Measurements from ENCODE around the gene VGLL3. TPM values are rescaled to one million over a fixed set of nuclear protein-coding genes. Genes with fewer than 3 reads are reported as not detected.
A peak's percentile ranks its signal among the peaks of the same experiment; 100 is the strongest.

The VGLL3 gene
- total and polyA plus RNA-seq, 3 donors from 2014 or later = 8.3 to 27.6 (median 14.3) TPM

- Histone ChIP-seq H3K27me3 (no peaks in the 10 kb centered on the region), H3K4me1 (no peaks in the 10 kb centered on the region), H3K36me3 (ENCODE audit: low read depth, missing control alignments) (no peaks in the 10 kb centered on the region), H3K4me3 (no peak overlapping the region), H3K9me3 (no peaks in the 10 kb centered on the region), H3K27ac (no peak overlapping the region)
- WGBS, 2 donors = 77 to 91% methylated on average over 1 of the region's 1 CpG
- no peak for DNase-seq
- TF ChIP-seq CTCF (IDR thresholded peaks at IDR 0.05) (no peak), POLR2A (IDR thresholded peaks at IDR 0.05) (no peak)
- intact Hi-C loops (cut with DNase I; ENCODE audit: low total_unique reads) = no loop called here
These were observed 32.4 kb downstream of the VGLL3 start for GRCh38 chr3:86958534-86958933.

GRCh38 chr3:86954747-86955146 is 36.2 kb downstream of the VGLL3 start:
- DNase-seq = no peak
- no peak overlapping the region for H3K4me3 ChIP-seq
- no peaks in the 10 kb centered on the region for H3K36me3 ChIP-seq (ENCODE audit: low read depth, missing control alignments)
- H3K4me1 ChIP-seq = no peaks in the 10 kb centered on the region
- 63 to 67% methylated on average over 2 of the region's 2 CpGs for WGBS, 2 donors
- H3K9me3 ChIP-seq = no peaks in the 10 kb centered on the region
- peak overlapping the region in 1 of 2 donors; percentile 19 for H3K27ac ChIP-seq
- H3K27me3 ChIP-seq = no peaks in the 10 kb centered on the region
- intact Hi-C loops (cut with DNase I; ENCODE audit: low total_unique reads) = no loop called here
- TF ChIP-seq CTCF (IDR thresholded peaks at IDR 0.05) = no peak
- TF ChIP-seq POLR2A (IDR thresholded peaks at IDR 0.05) = no peak

DNA sequence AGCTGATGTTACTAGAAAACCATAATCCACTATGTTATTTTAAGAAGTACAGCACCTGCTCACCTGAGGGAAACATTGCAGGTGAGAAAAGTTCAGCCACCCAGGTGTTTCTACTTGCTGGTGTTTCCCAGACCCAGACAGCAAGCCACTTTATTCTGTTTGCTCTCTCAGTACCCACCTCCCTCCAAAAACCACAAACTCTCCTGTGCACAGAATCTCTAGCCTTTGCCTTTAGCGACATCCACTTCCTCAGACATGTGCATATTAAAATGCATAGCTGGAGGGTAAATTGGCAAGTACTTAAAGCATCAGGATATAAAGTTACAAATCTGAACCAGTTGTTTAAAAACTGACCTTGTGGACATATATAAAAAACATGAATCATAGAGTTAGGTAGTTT is 36.7 kb downstream of the VGLL3 start:
- H3K36me3 ChIP-seq (ENCODE audit: low read depth, missing control alignments) = no peaks in the 10 kb centered on the region
- intact Hi-C loops (cut with DNase I; ENCODE audit: low total_unique reads) = no loop called here
- DNase-seq = no peak
- no peaks in the 10 kb centered on the region for H3K9me3 ChIP-seq
- TF ChIP-seq POLR2A (IDR thresholded peaks at IDR 0.05) (no peak), CTCF (IDR thresholded peaks at IDR 0.05) (no peak)
- no peaks in the 10 kb centered on the region for H3K4me1 ChIP-seq
- WGBS, 2 donors = 80 to 86% methylated on average over 1 of the region's 1 CpG
- H3K27me3 ChIP-seq = no peaks in the 10 kb centered on the region
- peak overlapping the region in 1 of 2 donors; percentile 19 for H3K27ac ChIP-seq
- H3K4me3 ChIP-seq = no peak overlapping the region

DNA sequence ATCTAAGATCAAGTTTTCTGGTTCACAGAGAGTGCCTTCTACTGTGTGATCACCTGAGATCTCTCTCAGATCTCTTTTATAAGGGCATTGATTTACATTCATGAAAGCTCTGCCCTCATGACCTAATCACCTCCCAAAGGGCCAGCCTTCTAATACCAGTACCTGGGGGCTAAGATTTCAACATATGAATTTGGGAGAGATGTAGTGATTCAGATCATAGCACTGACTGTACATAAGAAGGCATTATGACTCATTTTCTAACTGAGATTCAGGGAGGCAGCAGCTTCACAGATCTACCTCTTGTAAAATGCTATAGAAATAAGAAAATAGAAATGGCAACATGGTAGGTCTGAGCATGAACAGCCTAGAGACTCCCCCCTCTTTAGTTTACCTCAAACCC is 39.6 kb downstream of the VGLL3 start:
- no peak overlapping the region for H3K27ac ChIP-seq
- DNase-seq = no peak
- no peaks in the 10 kb centered on the region for H3K4me1 ChIP-seq
- H3K9me3 ChIP-seq = no peaks in the 10 kb centered on the region
- intact Hi-C loops (cut with DNase I; ENCODE audit: low total_unique reads) = no loop called here
- no peaks in the 10 kb centered on the region for H3K27me3 ChIP-seq
- TF ChIP-seq POLR2A (IDR thresholded peaks at IDR 0.05) = no peak
- TF ChIP-seq CTCF (IDR thresholded peaks at IDR 0.05) = no peak
- H3K4me3 ChIP-seq = no peak overlapping the region
- no peaks in the 10 kb centered on the region for H3K36me3 ChIP-seq (ENCODE audit: low read depth, missing control alignments)

GRCh38 chr3:86950717-86951116 is 40.2 kb downstream of the VGLL3 start:
- H3K4me3 ChIP-seq = no peak overlapping the region
- no peak overlapping the region for H3K27ac ChIP-seq
- WGBS, 2 donors = 88 to 91% methylated on average over 3 of the region's 3 CpGs
- H3K27me3 ChIP-seq = no peaks in the 10 kb centered on the region
- intact Hi-C loops (cut with DNase I; ENCODE audit: low total_unique reads) = no loop called here
- TF ChIP-seq POLR2A (IDR thresholded peaks at IDR 0.05) (no peak), CTCF (IDR thresholded peaks at IDR 0.05) (no peak)
- H3K36me3 ChIP-seq (ENCODE audit: low read depth, missing control alignments) = no peaks in the 10 kb centered on the region
- no peaks in the 10 kb centered on the region for H3K9me3 ChIP-seq
- DNase-seq = no peak
- no peaks in the 10 kb centered on the region for H3K4me1 ChIP-seq
